Measurements from ENCODE around the gene ZNF429. TPM values are rescaled to one million over a fixed set of nuclear protein-coding genes. Genes with fewer than 3 reads are reported as not detected.
A peak's percentile ranks its signal among the peaks of the same experiment; 100 is the strongest.
"Not testable (repeated sequence)": the region's sequence is repeated elsewhere in the genome, so short reads cannot be mapped to it uniquely, and the experiment has no call there.

The ZNF429 gene
- total RNA-seq, 6 donors from 2014 or later, result 11.8 to 35.2 (median 24.3) TPM

GRCh38 chr19:21492947-21493906 is 12.2 kb upstream of the ZNF429 start:
- no peaks in the 10 kb centered on the region for H3K27me3 ChIP-seq
- DNase-seq (peak in 1 of 2 donors; percentile 48), ATAC-seq (ENCODE audit: low FRiP score in 2 of 2) (peak in 1 of 2 donors; percentile 27)
- WGBS, 2 donors, result 81 to 89% methylated on average over 9 of the region's 9 CpGs
- TF ChIP-seq EP300 (IDR thresholded peaks at IDR 0.05) (no peak), POLR2AphosphoS5 (IDR thresholded peaks at IDR 0.05) (peak; percentile 48 to 51), POLR2A (IDR thresholded peaks at IDR 0.05) (no peak)
- no peaks in the 10 kb centered on the region for H3K4me1 ChIP-seq
- no peak overlapping the region for H3K4me3 ChIP-seq
- H3K36me3 ChIP-seq, result no peaks in the 10 kb centered on the region
- peak overlapping the region in 3 of 4 donors; percentile 46 to 79 (median 71) for H3K27ac ChIP-seq
- no peaks in the 10 kb centered on the region for H3K9me3 ChIP-seq

DNA sequence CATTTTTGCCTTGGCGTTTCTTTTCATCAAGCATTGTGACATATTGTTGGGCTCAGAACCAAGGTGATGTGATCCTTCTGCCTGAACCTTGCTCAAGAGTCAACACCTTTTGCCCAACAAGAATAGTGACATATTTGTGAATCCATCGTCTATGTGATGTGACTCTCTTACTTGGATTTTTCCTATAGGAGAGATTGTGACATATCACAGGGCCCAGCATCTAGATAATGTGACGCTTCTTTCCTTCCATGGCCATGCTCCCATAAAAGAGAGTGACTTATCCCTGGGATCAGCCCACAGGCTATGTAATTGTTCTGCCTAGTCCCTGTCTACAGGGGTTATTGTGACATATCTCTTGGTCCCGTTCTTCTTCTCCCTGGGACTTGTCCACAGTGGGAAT is 8.5 kb upstream of the ZNF429 start:
- DNase-seq, result no peak
- Histone ChIP-seq H3K4me1 (no peaks in the 10 kb centered on the region), H3K9me3 (no peaks in the 10 kb centered on the region), H3K27ac (no peak overlapping the region), H3K4me3 (no peak overlapping the region), H3K36me3 (no peaks in the 10 kb centered on the region), H3K27me3 (no peaks in the 10 kb centered on the region)
- no peak for ATAC-seq (ENCODE audit: low FRiP score in 2 of 2)
- 94% methylated on average over 4 of the region's 4 CpGs for WGBS, 2 donors
- TF ChIP-seq POLR2AphosphoS5 (IDR thresholded peaks at IDR 0.05), result no peak
- no peak for TF ChIP-seq CTCF (IDR thresholded peaks at IDR 0.05)
- TF ChIP-seq EP300 (IDR thresholded peaks at IDR 0.05), result no peak
- no peak for TF ChIP-seq POLR2A (IDR thresholded peaks at IDR 0.05)

DNA sequence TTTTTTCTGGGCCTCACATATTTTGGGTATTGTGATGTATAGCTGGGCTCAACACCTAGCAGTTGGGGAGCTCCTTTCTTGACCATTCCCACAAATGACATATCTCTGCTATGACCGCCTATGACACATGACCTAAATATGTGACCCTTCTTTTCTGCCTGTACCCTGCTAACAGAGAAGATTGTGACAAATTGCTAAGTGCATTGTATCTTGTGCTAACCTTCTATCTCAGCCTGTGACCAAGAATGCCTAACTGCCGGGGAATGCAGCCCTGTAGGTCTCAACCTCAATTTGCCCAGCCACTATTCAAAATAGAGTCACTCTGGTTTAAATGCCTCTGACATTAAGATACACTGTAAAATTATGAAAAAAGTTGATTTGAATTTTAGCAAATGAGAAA is 6.8 kb upstream of the ZNF429 start:
- ATAC-seq (ENCODE audit: low FRiP score in 2 of 2) (no peak), DNase-seq (no peak)
- TF ChIP-seq CTCF (IDR thresholded peaks at IDR 0.05), result no peak
- no peak for TF ChIP-seq EP300 (IDR thresholded peaks at IDR 0.05)
- no peak overlapping the region for H3K27ac ChIP-seq
- H3K36me3 ChIP-seq, result no peaks in the 10 kb centered on the region
- H3K4me1 ChIP-seq, result no peaks in the 10 kb centered on the region
- H3K27me3 ChIP-seq, result no peaks in the 10 kb centered on the region
- no peaks in the 10 kb centered on the region for H3K9me3 ChIP-seq
- 95 to 97% methylated on average over 2 of the region's 2 CpGs for WGBS, 2 donors
- no peak overlapping the region for H3K4me3 ChIP-seq

- DNase-seq (no peak), ATAC-seq (ENCODE audit: low FRiP score in 2 of 2) (no peak)
- WGBS, 2 donors, result 72 to 96% methylated on average over 5 of the region's 5 CpGs
- TF ChIP-seq EP300 (IDR thresholded peaks at IDR 0.05), result no peak
- TF ChIP-seq POLR2A (IDR thresholded peaks at IDR 0.05), result no peak
- TF ChIP-seq CTCF (IDR thresholded peaks at IDR 0.05), result no peak
- no peak for TF ChIP-seq POLR2AphosphoS5 (IDR thresholded peaks at IDR 0.05)
- Histone ChIP-seq H3K4me3 (no peak overlapping the region), H3K27me3 (no peaks in the 10 kb centered on the region), H3K36me3 (peaks cover 0 to 3% (median 0%) of the 10 kb centered on the region in 4 donors), H3K4me1 (peaks cover 4 to 30% (median 17%) of the 10 kb centered on the region in 4 donors), H3K27ac (no peak overlapping the region), H3K9me3 (peaks cover 0 to 17% (median 8%) of the 10 kb centered on the region in 4 donors)
Observed at GRCh38 chr19:21508198-21508597, 2.8 kb downstream of the ZNF429 start.

DNA sequence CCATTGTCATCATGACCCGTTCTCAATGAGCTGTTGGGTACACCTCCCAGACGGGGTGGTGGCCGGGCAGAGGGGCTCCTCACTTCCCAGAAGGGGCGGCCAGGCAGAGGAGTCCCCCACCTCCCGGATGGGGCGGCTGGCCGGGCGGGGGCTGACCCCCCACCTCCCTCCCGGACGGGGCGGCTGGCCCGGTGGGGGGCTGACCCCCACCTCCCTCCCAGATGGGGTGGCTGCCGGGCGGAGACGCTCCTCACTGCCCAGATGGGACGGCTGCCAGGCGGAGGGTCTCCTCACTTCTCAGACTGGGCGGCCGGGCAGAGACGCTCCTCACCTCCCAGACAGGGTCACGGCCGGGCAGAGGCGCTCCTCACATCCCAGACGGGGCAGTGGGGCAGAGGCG is 5.7 kb downstream of the ZNF429 start:
- DNase-seq, result peak in 1 of 2 donors; percentile 68
- H3K9me3 ChIP-seq, result peaks cover 0 to 22% (median 11%) of the 10 kb centered on the region in 4 donors
- H3K4me3 ChIP-seq; H3K27ac ChIP-seq; H3K36me3 ChIP-seq; ATAC-seq (ENCODE audit: low FRiP score in 2 of 2); H3K27me3 ChIP-seq: not testable (repeated sequence)
- 99 to 100% methylated on average over 1 to 14 of the region's 25 CpGs for WGBS, 2 donors
- peaks cover 0 to 23% (median 11%) of the 10 kb centered on the region in 4 donors for H3K4me1 ChIP-seq

DNA sequence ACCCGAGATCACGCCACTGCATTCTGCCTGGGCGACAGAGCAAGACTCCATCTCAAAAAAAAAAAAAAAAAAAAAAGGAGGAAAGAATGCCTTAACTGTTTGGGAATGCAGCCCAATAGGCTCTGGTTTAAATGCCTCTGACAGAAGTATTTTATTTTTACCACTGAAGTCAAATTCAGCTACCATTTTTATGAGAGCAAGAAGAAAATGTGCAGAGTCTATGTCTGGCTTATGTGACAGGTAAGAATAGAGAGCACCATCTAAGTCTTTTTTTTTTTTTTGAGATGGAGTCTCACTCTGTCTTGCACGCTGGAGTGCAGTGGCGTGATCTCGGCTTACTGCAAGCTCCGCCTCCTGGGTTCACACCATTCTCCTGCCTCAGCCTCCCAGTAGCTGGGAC is 7.2 kb downstream of the ZNF429 start:
- 96 to 97% methylated on average over 7 of the region's 7 CpGs for WGBS, 2 donors
- not testable (repeated sequence) for H3K36me3 ChIP-seq; H3K27ac ChIP-seq; H3K27me3 ChIP-seq; ATAC-seq (ENCODE audit: low FRiP score in 2 of 2); DNase-seq; H3K4me3 ChIP-seq
- H3K4me1 ChIP-seq, result peaks cover 0 to 11% (median 7%) of the 10 kb centered on the region in 4 donors
- H3K9me3 ChIP-seq, result peaks cover 3 to 27% (median 18%) of the 10 kb centered on the region in 4 donors
